GM21723 (cell line): ENCODE results near the gene SOX15.
A peak's percentile ranks its signal among the peaks of the same experiment; 100 is the strongest.
"Not testable (repeated sequence)": the region's sequence is repeated elsewhere in the genome, so short reads cannot be mapped to it uniquely, and the experiment has no call there.

ENCODE experiments used
- ATAC-seq: cut with Tn5 transposase; IDR thresholded peaks from one replicate; pipeline ENCODE4 v1.9.1; 2021; ENCODE audit warnings: mild to moderate bottlenecking, moderate library complexity; ENCODE audit not compliant: unreplicated experiment

SOX15 gene

GRCh38 chr17:7611635-7612293 lies 21.9 kb upstream of the SOX15 start:
- ATAC-seq: no peak

- no peak for ATAC-seq
Measured at GRCh38 chr17:7610641-7611040, 20.7 kb upstream of the SOX15 start.

GRCh38 chr17:7606280-7606679 lies 16.4 kb upstream of the SOX15 start:
- no peak for ATAC-seq

GRCh38 chr17:7597561-7597960 lies 7.7 kb upstream of the SOX15 start:
- not testable (repeated sequence) for ATAC-seq

GRCh38 chr17:7593296-7593695 lies 3.4 kb upstream of the SOX15 start:
- ATAC-seq: no peak

- ATAC-seq: no peak
Measured at GRCh38 chr17:7592422-7593021, 2.6 kb upstream of the SOX15 start.

- no peak for ATAC-seq
Measured at GRCh38 chr17:7591596-7591995, 1.7 kb upstream of the SOX15 start.

- ATAC-seq: no peak
Measured at GRCh38 chr17:7590743-7591142, 849 bp upstream of the SOX15 start.

GRCh38 chr17:7589204-7589868 lies 558 bp downstream of the SOX15 start:
- ATAC-seq: no peak

- ATAC-seq: no peak
Measured at GRCh38 chr17:7588553-7589203, 1.2 kb downstream of the SOX15 start.

- no peak for ATAC-seq
Measured at GRCh38 chr17:7587420-7588151, 2.3 kb downstream of the SOX15 start.

- ATAC-seq: no peak
Measured at GRCh38 chr17:7586673-7587419, 3.0 kb downstream of the SOX15 start.

GRCh38 chr17:7583253-7584109 lies 6.4 kb downstream of the SOX15 start, which contains the start of gene MPDU1:
Gene MPDU1 (plus strand): TSS chr17:7583852. CDS start chr17:7583863, 11 bp downstream.
- peak; percentile 68 for ATAC-seq

GRCh38 chr17:7582396-7583252 lies 7.3 kb downstream of the SOX15 start:
- ATAC-seq: no peak

- no peak for ATAC-seq
Measured at GRCh38 chr17:7580604-7581575, 9.0 kb downstream of the SOX15 start.

GRCh38 chr17:7579834-7580603 lies 9.9 kb downstream of the SOX15 start:
- no peak for ATAC-seq
